ENCODE data around the gene NEURL1. TPM values are rescaled to one million over a fixed set of nuclear protein-coding genes. Genes with fewer than 3 reads are reported as not detected.
A peak's percentile ranks its signal among the peaks of the same experiment; 100 is the strongest.

The NEURL1 gene
- total RNA-seq, 4 donors from 2014 or later, result 0.39 to 0.63 (median 0.46) TPM

DNA sequence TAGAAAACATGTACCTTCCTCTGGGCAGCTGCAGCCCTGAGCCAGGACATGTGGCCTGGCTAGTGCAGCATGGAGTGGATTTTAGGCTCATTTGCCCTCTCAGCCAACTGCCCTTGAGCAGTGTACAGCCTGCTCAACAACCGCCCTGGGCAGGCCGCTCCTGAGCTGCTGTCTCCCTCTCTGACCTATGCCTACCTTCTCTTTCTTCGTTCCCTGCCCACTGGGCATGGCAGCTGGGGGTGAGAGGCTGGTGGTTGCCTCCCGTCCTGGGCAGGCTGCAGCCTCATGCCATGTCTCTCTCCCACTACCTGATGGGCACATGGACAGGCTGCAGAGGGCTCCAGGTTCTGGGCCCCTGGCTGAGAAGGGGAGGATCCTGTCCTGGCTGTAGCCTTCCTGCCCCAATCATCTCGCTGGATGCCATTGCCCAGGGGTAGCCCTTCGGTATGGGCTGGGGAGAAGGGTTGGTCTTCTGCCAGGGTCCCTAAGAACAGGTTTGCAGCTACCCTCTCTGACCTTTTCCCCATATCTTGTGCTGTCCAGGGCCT lies 97.3 kb downstream of the NEURL1 start:
- H3K4me1 ChIP-seq, result no peaks in the 10 kb centered on the region
- 94% methylated on average over 4 of the region's 6 CpGs for WGBS
- intact Hi-C loops (cut with DNase I), result no loop called here
- H3K4me3 ChIP-seq, result no peak overlapping the region
- TF ChIP-seq POLR2AphosphoS5 (IDR thresholded peaks at IDR 0.05) (no peak), CTCF (IDR thresholded peaks at IDR 0.05) (no peak), EP300 (IDR thresholded peaks at IDR 0.05) (no peak), POLR2A (IDR thresholded peaks at IDR 0.05; ENCODE audit: low read depth) (no peak)
- peaks cover 0 to 24% (median 4%) of the 10 kb centered on the region in 4 donors for H3K36me3 ChIP-seq
- no peak for DNase-seq (ENCODE audit: extremely low spot score)
- peaks cover 0 to 8% (median 2%) of the 10 kb centered on the region in 4 donors for H3K9me3 ChIP-seq
- no peaks in the 10 kb centered on the region for H3K27me3 ChIP-seq
- no peak overlapping the region for H3K27ac ChIP-seq (replicated peaks in 1 of 4)

DNA sequence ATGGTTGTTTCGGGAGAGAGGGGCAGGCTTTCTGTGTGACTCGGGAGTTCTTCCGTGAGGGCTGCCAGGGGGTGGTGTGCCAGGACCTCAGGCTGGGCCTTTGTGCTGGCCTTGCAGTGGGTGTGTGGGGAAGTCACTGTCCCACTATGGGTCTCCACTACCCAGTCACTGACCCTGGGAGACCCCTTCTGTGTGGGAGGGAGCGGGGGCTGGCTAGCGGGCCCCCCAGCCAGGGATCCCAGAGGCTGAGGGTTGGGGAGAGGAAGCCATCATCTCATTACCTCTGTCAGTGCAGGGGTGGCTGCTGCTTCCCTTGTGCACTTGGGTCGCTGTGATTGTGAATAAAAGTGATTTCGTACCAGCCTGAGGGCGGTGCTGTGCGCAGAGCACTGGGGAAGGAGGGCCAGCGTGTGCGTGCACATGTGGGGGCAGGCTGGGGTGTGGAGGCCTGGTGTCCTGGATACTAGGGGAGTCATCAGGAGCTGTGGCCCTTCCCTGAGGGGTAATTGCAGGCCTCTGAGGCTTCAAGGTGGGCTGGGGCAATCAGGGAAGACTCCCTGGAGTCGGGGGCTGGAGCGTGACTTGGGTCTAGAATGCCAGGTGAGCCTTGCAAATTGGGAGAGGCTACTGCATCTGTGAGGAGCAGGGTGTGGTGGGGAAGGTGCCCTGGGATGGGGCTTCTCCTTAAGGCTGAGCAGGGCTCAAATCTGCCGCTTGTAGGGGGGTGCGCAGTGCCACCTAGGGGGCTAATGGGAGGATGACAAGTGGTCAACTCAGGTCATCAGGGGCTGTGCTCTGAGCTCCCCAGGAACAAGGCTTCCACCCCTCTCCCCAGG lies 98.9 kb downstream of the NEURL1 start:
- no peaks in the 10 kb centered on the region for H3K27me3 ChIP-seq
- peaks cover 0 to 17% (median 6%) of the 10 kb centered on the region in 4 donors for H3K36me3 ChIP-seq
- no peak overlapping the region for H3K4me3 ChIP-seq
- peaks cover 4 to 9% (median 7%) of the 10 kb centered on the region in 4 donors for H3K4me1 ChIP-seq
- H3K27ac ChIP-seq (replicated peaks in 1 of 4), result no peak overlapping the region
- DNase-seq (ENCODE audit: extremely low spot score), result no peak
- intact Hi-C loops (cut with DNase I), result no loop called here
- H3K9me3 ChIP-seq, result peaks cover 0 to 6% (median 2%) of the 10 kb centered on the region in 4 donors
- TF ChIP-seq POLR2AphosphoS5 (IDR thresholded peaks at IDR 0.05) (no peak), CTCF (IDR thresholded peaks at IDR 0.05) (peak; percentile 36 to 56 (median 44))
- 81% methylated on average over 12 of the region's 15 CpGs for whole genome bisulfite sequencing

GRCh38 chr10:103593022-103593570 lies 99.6 kb downstream of the NEURL1 start:
- Histone ChIP-seq H3K4me3 (no peak overlapping the region), H3K4me1 (peaks cover 4 to 14% (median 9%) of the 10 kb centered on the region in 4 donors), H3K9me3 (no peaks in the 10 kb centered on the region), H3K27me3 (no peaks in the 10 kb centered on the region), H3K27ac (replicated peaks in 1 of 4) (no peak overlapping the region), H3K36me3 (peaks cover 0 to 10% (median 4%) of the 10 kb centered on the region in 4 donors)
- intact Hi-C loops (cut with DNase I), result no loop called here
- TF ChIP-seq EP300 (IDR thresholded peaks at IDR 0.05) (no peak), POLR2A (IDR thresholded peaks at IDR 0.05; ENCODE audit: low read depth) (no peak), POLR2AphosphoS5 (IDR thresholded peaks at IDR 0.05) (no peak), CTCF (IDR thresholded peaks at IDR 0.05) (no peak)
- DNase-seq (ENCODE audit: extremely low spot score), result no peak
- 81% methylated on average over 3 of the region's 3 CpGs for WGBS

DNA sequence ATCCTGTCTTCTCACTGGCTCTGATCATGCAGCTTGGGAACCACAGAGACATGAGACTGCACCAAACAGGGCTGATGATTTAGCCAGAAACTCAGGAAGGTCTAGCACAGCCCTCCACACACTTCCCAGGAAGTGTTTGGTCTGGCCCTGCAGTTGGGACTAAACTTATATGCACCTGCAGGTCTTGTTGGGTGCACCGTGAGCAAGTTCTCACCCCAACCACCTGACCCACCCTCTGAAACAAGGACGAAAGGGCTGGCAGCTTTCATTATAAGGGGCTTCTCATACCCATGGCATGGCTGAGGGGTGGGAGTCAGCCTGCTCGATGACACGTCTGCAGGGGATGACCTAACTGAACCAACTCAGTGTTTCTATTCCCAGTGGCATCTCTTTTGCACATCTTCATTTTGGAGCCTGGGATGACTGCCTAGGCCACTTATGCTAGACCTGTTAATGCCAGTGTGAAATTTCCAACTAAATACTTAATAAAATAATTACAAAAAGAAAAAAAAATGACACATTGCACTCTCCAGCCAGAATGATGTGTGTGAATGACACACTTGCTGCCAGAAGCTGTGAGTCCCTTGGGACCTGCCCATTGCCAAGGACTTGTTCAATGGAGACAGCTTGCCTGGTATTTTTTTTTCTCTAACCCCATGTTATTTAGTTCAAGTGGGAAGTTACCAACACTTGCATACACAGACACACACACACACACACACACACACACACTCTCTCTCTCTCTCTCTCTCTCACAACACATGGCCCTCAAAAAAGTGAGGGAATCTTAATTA lies 102.6 kb downstream of the NEURL1 start:
- no peaks in the 10 kb centered on the region for H3K9me3 ChIP-seq
- H3K4me1 ChIP-seq, result peaks cover 10 to 39% (median 25%) of the 10 kb centered on the region in 4 donors
- no peak overlapping the region for H3K4me3 ChIP-seq
- H3K27me3 ChIP-seq, result no peaks in the 10 kb centered on the region
- no peak overlapping the region for H3K27ac ChIP-seq (replicated peaks in 1 of 4)
- DNase-seq (ENCODE audit: extremely low spot score), result no peak
- 73% methylated on average over 2 of the region's 4 CpGs for WGBS
- no peak for TF ChIP-seq CTCF (IDR thresholded peaks at IDR 0.05)
- intact Hi-C loops (cut with DNase I), result no loop called here
- H3K36me3 ChIP-seq, result peaks cover 6 to 17% (median 13%) of the 10 kb centered on the region in 4 donors

Measured in esophagus muscularis mucosa (tissue), 4 donors.